ENCODE results near the gene THUMPD2. TPM values are rescaled to one million over a fixed set of nuclear protein-coding genes. Genes with fewer than 3 reads are reported as not detected.
"Not testable (repeated sequence)": the region's sequence is repeated elsewhere in the genome, so short reads cannot be mapped to it uniquely, and the experiment has no call there.

The THUMPD2 gene
- total RNA-seq, 1 donor = 9.5 TPM

- no peak for DNase-seq (ENCODE audit: low read depth)
- no peak for TF ChIP-seq CTCF (IDR thresholded peaks at IDR 0.05; ENCODE audit: insufficient read depth, low read length)
- H3K4me3 ChIP-seq (ENCODE audit: low read depth, low read length) = no peak overlapping the region
Observed at GRCh38 chr2:39800752-39801151, 21.7 kb upstream of the THUMPD2 start.

- no peak for DNase-seq (ENCODE audit: low read depth)
- H3K4me3 ChIP-seq (ENCODE audit: low read depth, low read length) = no peak overlapping the region
- no peak for TF ChIP-seq CTCF (IDR thresholded peaks at IDR 0.05; ENCODE audit: insufficient read depth, low read length)
Observed at GRCh38 chr2:39796134-39796533, 17.1 kb upstream of the THUMPD2 start.

DNA sequence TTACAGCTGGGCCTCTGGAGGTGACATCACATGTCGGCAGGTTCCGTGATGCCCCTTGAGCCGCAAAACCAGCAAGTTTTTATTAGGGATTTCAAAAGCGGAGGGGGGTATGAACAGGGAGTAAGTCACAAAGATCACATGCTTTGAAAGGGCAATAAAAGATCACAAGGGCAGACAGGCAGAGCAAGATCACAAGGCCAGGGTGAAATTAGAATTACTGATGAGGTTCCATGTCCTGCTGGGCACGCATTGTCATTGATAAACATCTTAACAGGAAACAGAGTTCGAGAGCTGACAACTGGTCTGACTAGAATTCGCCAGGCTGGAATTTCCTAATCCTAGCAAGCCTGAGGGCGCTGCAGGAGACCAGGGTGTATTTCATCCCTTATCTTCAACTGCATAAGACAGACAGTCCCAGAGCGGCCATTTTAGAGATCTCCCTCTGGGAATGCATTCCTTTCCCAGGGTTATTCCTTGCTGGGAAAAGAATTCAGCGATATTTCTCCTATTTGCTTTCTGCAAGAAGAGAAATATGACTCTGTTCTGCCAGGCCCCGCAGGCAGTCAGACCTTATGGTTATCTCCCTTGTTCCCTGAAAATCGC, 11.3 kb upstream of the THUMPD2 start:
- H3K4me3 ChIP-seq (ENCODE audit: low read depth, low read length); DNase-seq (ENCODE audit: low read depth): not testable (repeated sequence)

DNA sequence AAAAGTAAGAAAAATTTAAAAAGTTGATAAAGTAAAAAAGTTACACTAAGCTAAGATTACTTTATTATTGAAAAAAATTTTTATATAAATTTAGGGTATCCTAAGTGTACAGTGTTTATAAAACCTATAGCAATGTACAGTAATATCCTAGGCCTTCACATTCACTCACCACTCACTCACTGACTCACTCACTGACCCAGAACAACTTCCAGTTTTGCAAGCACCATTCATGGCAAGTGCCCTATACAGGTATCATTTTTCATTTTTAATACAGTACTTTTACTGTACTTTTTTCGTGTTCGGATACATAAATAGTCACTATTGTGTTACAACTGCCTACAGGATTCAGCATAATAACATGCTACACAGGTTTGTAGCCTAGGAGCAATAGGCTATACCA, 8.9 kb upstream of the THUMPD2 start:
- no peak overlapping the region for H3K4me3 ChIP-seq (ENCODE audit: low read depth, low read length)
- DNase-seq (ENCODE audit: low read depth) = no peak
- no peak for TF ChIP-seq CTCF (IDR thresholded peaks at IDR 0.05; ENCODE audit: insufficient read depth, low read length)

DNA sequence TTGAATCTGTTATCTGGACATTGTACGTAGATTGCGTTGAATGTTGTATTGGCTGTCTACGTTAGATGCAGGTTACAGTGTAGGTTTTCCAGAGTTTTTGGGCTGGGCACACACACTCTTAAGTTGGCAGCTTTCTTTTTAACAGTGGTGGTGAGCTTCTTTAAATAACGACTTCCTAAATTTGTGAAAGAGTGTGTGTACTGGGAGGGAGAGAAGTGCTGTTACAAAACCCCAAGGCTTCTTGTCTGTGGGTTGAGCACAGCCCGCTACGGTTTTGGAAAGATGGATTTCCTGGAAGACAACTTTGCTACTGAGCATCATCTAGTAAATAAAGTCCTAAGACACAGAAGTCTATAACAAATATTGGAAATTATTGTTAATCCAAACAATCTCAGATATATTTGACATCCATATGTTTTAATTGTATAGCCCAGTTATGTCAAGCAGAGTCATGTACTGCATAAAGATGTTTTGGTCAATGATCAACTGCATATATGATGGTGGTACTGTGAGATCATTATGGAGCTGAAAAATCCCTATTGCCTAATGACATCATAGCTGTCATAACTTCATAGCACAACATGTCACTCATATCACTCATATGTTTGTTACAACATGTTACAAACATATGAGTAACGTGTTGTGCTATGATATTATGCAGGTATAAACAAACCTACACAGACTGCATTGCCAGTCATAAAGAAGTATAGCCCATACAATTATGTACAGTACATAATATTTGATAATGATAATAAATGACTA, 7.9 kb upstream of the THUMPD2 start:
- DNase-seq (ENCODE audit: low read depth) = no peak
- no peak for TF ChIP-seq CTCF (IDR thresholded peaks at IDR 0.05; ENCODE audit: insufficient read depth, low read length)
- no peak overlapping the region for H3K4me3 ChIP-seq (ENCODE audit: low read depth, low read length)

DNA sequence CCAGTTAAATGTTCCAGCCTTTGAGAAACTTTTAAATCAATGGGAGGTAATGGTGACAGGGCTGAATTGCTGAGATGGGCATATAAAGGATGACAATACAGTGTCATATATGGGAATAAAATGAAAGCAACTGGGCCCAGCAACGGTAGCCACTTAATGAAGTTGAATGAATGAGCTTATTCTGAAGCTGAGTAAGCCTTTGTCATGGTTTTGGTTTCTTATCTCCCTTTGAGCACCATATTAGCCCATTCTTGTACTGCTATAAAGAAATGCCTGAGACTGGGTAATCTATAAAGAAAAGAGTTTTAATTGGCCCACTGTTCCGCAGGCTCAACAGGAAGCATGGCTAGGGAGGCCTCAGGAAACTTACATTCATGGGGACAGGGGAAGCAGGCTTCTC, 3.5 kb upstream of the THUMPD2 start:
- DNase-seq (ENCODE audit: low read depth) = no peak
- no peak for TF ChIP-seq CTCF (IDR thresholded peaks at IDR 0.05; ENCODE audit: insufficient read depth, low read length)
- no peak overlapping the region for H3K4me3 ChIP-seq (ENCODE audit: low read depth, low read length)

GRCh38 chr2:39781697-39782096, 2.6 kb upstream of the THUMPD2 start:
- no peak overlapping the region for H3K4me3 ChIP-seq (ENCODE audit: low read depth, low read length)
- no peak for TF ChIP-seq CTCF (IDR thresholded peaks at IDR 0.05; ENCODE audit: insufficient read depth, low read length)
- DNase-seq (ENCODE audit: low read depth) = no peak

Data from fibroblast of the aortic adventitia (primary cell).